GM19468 (cell line): ENCODE results near the gene RIPOR2.

Experiments
- ATAC-seq: cut with Tn5 transposase; IDR thresholded peaks from one replicate; pipeline ENCODE4 v1.9.1; 2021; ENCODE audit warnings: mild to moderate bottlenecking, moderate library complexity, moderate number of reproducible peaks; ENCODE audit not compliant: unreplicated experiment; ENCODE audit errors: extremely low read depth

The RIPOR2 gene

GRCh38 chr6:24824142-24824938, 111.4 kb downstream of the RIPOR2 start:
- no peak for ATAC-seq

GRCh38 chr6:24823185-24823584, 112.6 kb downstream of the RIPOR2 start:
- ATAC-seq = no peak

GRCh38 chr6:24822696-24823095, 113.1 kb downstream of the RIPOR2 start:
- ATAC-seq = no peak

GRCh38 chr6:24821860-24822444, 113.8 kb downstream of the RIPOR2 start:
- no peak for ATAC-seq

GRCh38 chr6:24818346-24818745, 117.4 kb downstream of the RIPOR2 start:
- ATAC-seq = no peak

GRCh38 chr6:24809728-24810127, 126.0 kb downstream of the RIPOR2 start:
- ATAC-seq = no peak

- no peak for ATAC-seq
Observed at GRCh38 chr6:24807584-24807983, 128.2 kb downstream of the RIPOR2 start.

- ATAC-seq = no peak
Observed at GRCh38 chr6:24802271-24803059, 133.3 kb downstream of the RIPOR2 start.

GRCh38 chr6:24799541-24799915, 136.2 kb downstream of the RIPOR2 start:
- no peak for ATAC-seq

- no peak for ATAC-seq
Observed at GRCh38 chr6:24798740-24799540, 136.8 kb downstream of the RIPOR2 start, which contains the start of gene ARMH2. TSS of gene ARMH2 (minus strand) at chr6:24798917. CDS start at chr6:24798857, 60 bp downstream.

- no peak for ATAC-seq
Observed at GRCh38 chr6:24797596-24798216, 138.1 kb downstream of the RIPOR2 start.

GRCh38 chr6:24796616-24797290, 139.0 kb downstream of the RIPOR2 start:
- ATAC-seq = no peak

GRCh38 chr6:24795106-24795505, 140.7 kb downstream of the RIPOR2 start:
- no peak for ATAC-seq

- no peak for ATAC-seq
Observed at GRCh38 chr6:24788031-24788665, 147.6 kb downstream of the RIPOR2 start.

GRCh38 chr6:24780206-24780605, 155.6 kb downstream of the RIPOR2 start:
- no peak for ATAC-seq

GRCh38 chr6:24779416-24780016, 156.2 kb downstream of the RIPOR2 start:
- no peak for ATAC-seq

GRCh38 chr6:24778878-24779277, 156.9 kb downstream of the RIPOR2 start:
- ATAC-seq = no peak

- no peak for ATAC-seq
Observed at GRCh38 chr6:24778121-24778520, 157.6 kb downstream of the RIPOR2 start.
